HEK293 (cell line): Measurements from ENCODE around the gene DCX.
"Not testable (repeated sequence)": the region's sequence is repeated elsewhere in the genome, so short reads cannot be mapped to it uniquely, and the experiment has no call there.

Experiments used
- CTCF ChIA-PET: fragments of 350-600 bp; formaldehyde crosslinking; extraction: SDS; loops from one replicate; lab custom pipeline; 2021; ENCODE audit warnings: antibody characterized with exemption; lab: Yijun Ruan, JAX
- POLR2A ChIA-PET: fragments of 300-600 bp; formaldehyde crosslinking; extraction: SDS; loops from one replicate; lab custom pipeline; 2020; ENCODE audit warnings: antibody characterized with exemption, inconsistent platforms; lab: Yijun Ruan, JAX
- H3K27ac ChIP-seq: fragments of 200-500 bp; sonication (Bioruptor generic); 2 replicates; pipeline ENCODE4 v1.5.1; 2014; ENCODE audit warnings: low read depth, low read length, control low read depth, inconsistent platforms; ENCODE audit errors: extremely low read depth
- H3K36me3 ChIP-seq, 2 experiments: fragments of 200-500 bp in 1 of 2; sonication (Bioruptor generic) in 1 of 2; 1 replicate in 1 of 2; 2 replicates in 1 of 2; pipeline ENCODE4 v1.5.1; 2014 to 2017; ENCODE audit warnings: inconsistent platforms in 2 of 2, low read length in 2 of 2; ENCODE audit not compliant: control insufficient read depth in 2 of 2, insufficient read depth in 1 of 2
- H3K4me1 ChIP-seq: fragments of 200-500 bp; sonication (Bioruptor generic); 2 replicates; pipeline ENCODE4 v1.5.1; 2014; ENCODE audit warnings: mild to moderate bottlenecking, low read length, inconsistent platforms; ENCODE audit not compliant: control insufficient read depth, insufficient read depth
- H3K4me3 ChIP-seq: 2 replicates; pipeline ENCODE4 v1.5.1; 2011; ENCODE audit warnings: low read depth, mild to moderate bottlenecking, control low read depth, low read length, moderate library complexity
- H3K9me3 ChIP-seq: fragments of 200-500 bp; sonication (Bioruptor generic); 2 replicates; pipeline ENCODE4 v1.5.1; 2014; ENCODE audit warnings: low read depth, low read length, inconsistent platforms; ENCODE audit not compliant: control insufficient read depth, insufficient read depth
- GLI2 ChIP-seq: fragments of 450-650 bp; formaldehyde crosslinking; IDR thresholded peaks from 2 replicates; pipeline ENCODE4; 2017; ENCODE audit warnings: missing biosample characterization, missing genetic modification characterization, low read depth, borderline replicate concordance
- MEIS1 ChIP-seq: sonication (generic); formaldehyde crosslinking; IDR thresholded peaks from 2 replicates; pipeline ENCODE4 v1.8.1; 2022; ENCODE audit warnings: missing genetic modification reagents, mild to moderate bottlenecking, borderline replicate concordance
- ZFP3 ChIP-seq: fragments of 450-650 bp; formaldehyde crosslinking; IDR thresholded peaks from 2 replicates; pipeline ENCODE4 v1.5.1; 2016; ENCODE audit warnings: low read depth, missing biosample characterization, missing genetic modification characterization
- ZNF146 ChIP-seq: fragments of 450-650 bp; formaldehyde crosslinking; IDR thresholded peaks from 2 replicates; pipeline ENCODE4 v1.5.1; 2016; ENCODE audit warnings: missing biosample characterization, missing genetic modification characterization
- ZNF223 ChIP-seq: fragments of 450-650 bp; formaldehyde crosslinking; IDR thresholded peaks from 2 replicates; pipeline ENCODE4 v1.5.1; 2016; ENCODE audit warnings: missing biosample characterization, missing genetic modification characterization
- ZNF292 ChIP-seq: fragments of 450-650 bp; formaldehyde crosslinking; IDR thresholded peaks from 2 replicates; pipeline ENCODE4 v1.5.1; 2016; ENCODE audit warnings: low read depth, missing biosample characterization, missing genetic modification characterization, borderline replicate concordance
- ZNF433 ChIP-seq: fragments of 450-650 bp; formaldehyde crosslinking; IDR thresholded peaks from 2 replicates; pipeline ENCODE4 v1.5.1; 2016; ENCODE audit warnings: missing biosample characterization, missing genetic modification characterization, low read depth
- ZNF610 ChIP-seq: fragments of 450-650 bp; formaldehyde crosslinking; IDR thresholded peaks from 2 replicates; pipeline ENCODE4 v1.5.1; 2016; ENCODE audit warnings: missing biosample characterization, missing genetic modification characterization, borderline replicate concordance
- ZNF837 ChIP-seq: fragments of 450-650 bp; formaldehyde crosslinking; IDR thresholded peaks from 2 replicates; pipeline ENCODE4 v1.5.1; 2016; ENCODE audit warnings: missing biosample characterization, missing genetic modification characterization
- TF ChIP-seq, protein P1 (sequence below): fragments of 450-650 bp; formaldehyde crosslinking; IDR thresholded peaks from 2 replicates; pipeline ENCODE4 v1.5.1; 2017; ENCODE audit warnings: missing biosample characterization, missing genetic modification characterization
- TF ChIP-seq, protein P2 (sequence below): fragments of 450-650 bp; formaldehyde crosslinking; IDR thresholded peaks from 2 replicates; pipeline ENCODE4 v1.5.1; 2016; ENCODE audit warnings: missing biosample characterization, missing genetic modification characterization
- TF ChIP-seq, protein P3 (sequence below): fragments of 450-650 bp; formaldehyde crosslinking; IDR thresholded peaks from 2 replicates; pipeline ENCODE4 v1.5.1; 2016; ENCODE audit warnings: missing biosample characterization, missing genetic modification characterization
- TF ChIP-seq, protein P4 (sequence below): fragments of 450-650 bp; formaldehyde crosslinking; IDR thresholded peaks from 2 replicates; pipeline ENCODE4 v1.5.0; 2017; ENCODE audit warnings: missing biosample characterization, missing genetic modification characterization, borderline replicate concordance
- TF ChIP-seq, protein P5 (sequence below): fragments of 450-650 bp; formaldehyde crosslinking; IDR thresholded peaks from 2 replicates; pipeline ENCODE4 v1.5.1; 2016; ENCODE audit warnings: missing biosample characterization, missing genetic modification characterization

DCX gene

DNA sequence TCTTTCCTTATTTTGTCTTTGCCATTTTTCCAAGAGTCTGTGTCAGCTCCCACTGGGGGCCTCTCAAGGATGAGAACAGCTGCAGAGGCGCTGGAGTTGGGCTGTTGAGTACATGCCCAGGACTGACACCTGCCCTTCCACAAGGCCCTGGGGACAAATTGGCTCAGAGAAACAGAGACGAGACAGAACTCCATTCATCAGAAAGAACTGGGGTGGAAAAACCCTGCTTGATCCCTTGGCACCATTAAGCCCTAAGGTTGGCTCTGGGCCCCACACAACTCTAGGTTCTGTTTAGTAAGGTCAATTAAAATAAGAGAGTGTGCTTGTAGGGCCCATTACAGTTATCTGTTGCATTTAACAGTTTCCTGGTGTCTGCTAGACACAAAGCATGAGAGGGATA lies 63.6 kb downstream of the DCX start (continued):
- no peak for TF ChIP-seq MEIS1 (CRISPR knock-in tag)

DNA sequence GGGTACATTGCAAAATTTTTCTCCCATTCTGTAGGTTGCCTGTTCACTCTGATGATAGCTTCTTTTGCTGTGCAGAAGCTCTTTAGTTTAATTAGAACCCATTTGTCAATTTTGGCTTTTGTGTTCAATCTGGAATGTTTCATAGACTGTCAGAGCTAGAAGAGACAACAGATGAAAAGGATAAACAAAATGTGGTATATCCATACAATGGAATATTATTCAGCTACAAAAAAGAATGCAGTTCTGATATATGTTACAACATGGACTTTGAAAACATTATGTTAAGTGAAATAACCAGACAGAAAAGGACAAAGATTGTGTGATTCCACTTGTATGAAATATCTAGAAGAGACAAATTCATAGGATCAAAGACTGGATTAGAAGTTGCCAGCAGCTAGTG lies 65.8 kb downstream of the DCX start:
- H3K9me3 ChIP-seq, H3K36me3 ChIP-seq, H3K4me1 ChIP-seq, POLR2A ChIA-PET, H3K27ac ChIP-seq, CTCF ChIA-PET, H3K4me3 ChIP-seq: not testable (repeated sequence)

DNA sequence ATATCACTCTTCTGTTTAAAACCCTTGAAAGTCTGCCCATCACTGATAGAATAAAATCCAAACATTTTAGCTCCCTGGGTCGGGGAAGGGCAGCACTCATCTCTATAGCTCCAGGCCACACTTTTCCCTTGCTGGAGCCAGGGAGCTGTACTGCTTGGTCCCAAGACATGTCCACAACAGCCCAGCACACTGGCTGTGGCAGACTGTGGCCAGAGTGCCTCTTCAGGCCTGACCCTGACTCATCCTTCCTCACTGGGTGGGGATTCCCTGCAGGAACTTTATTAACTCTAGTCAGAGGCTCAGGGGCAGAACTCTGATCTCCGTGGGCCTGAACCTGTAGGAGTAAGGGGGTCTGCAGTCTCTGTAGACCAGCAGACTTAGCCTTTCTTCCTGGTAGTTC lies 71.9 kb downstream of the DCX start:
- TF ChIP-seq ZFP3 (tag by site-specific recombination), result no peak
- TF ChIP-seq ZNF610, result no peak
- no peak for TF ChIP-seq ZNF837 (tag by site-specific recombination)
- TF ChIP-seq, protein P1, sequence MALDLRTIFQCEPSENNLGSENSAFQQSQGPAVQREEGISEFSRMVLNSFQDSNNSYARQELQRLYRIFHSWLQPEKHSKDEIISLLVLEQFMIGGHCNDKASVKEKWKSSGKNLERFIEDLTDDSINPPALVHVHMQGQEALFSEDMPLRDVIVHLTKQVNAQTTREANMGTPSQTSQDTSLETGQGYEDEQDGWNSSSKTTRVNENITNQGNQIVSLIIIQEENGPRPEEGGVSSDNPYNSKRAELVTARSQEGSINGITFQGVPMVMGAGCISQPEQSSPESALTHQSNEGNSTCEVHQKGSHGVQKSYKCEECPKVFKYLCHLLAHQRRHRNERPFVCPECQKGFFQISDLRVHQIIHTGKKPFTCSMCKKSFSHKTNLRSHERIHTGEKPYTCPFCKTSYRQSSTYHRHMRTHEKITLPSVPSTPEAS (tag by site-specific recombination), result no peak
- TF ChIP-seq, protein P2, sequence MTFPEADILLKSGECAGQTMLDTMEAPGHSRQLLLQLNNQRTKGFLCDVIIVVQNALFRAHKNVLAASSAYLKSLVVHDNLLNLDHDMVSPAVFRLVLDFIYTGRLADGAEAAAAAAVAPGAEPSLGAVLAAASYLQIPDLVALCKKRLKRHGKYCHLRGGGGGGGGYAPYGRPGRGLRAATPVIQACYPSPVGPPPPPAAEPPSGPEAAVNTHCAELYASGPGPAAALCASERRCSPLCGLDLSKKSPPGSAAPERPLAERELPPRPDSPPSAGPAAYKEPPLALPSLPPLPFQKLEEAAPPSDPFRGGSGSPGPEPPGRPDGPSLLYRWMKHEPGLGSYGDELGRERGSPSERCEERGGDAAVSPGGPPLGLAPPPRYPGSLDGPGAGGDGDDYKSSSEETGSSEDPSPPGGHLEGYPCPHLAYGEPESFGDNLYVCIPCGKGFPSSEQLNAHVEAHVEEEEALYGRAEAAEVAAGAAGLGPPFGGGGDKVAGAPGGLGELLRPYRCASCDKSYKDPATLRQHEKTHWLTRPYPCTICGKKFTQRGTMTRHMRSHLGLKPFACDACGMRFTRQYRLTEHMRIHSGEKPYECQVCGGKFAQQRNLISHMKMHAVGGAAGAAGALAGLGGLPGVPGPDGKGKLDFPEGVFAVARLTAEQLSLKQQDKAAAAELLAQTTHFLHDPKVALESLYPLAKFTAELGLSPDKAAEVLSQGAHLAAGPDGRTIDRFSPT, result no peak
- no peak for TF ChIP-seq GLI2 (tag by site-specific recombination)
- TF ChIP-seq, protein P3, sequence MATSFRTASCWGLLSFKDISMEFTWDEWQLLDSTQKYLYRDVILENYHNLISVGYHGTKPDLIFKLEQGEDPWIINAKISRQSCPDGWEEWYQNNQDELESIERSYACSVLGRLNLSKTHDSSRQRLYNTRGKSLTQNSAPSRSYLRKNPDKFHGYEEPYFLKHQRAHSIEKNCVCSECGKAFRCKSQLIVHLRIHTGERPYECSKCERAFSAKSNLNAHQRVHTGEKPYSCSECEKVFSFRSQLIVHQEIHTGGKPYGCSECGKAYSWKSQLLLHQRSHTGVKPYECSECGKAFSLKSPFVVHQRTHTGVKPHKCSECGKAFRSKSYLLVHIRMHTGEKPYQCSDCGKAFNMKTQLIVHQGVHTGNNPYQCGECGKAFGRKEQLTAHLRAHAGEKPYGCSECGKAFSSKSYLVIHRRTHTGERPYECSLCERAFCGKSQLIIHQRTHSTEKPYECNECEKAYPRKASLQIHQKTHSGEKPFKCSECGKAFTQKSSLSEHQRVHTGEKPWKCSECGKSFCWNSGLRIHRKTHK, result no peak
- TF ChIP-seq ZNF223 (tag by site-specific recombination), result no peak
- TF ChIP-seq MEIS1 (CRISPR knock-in tag), result no peak
- TF ChIP-seq, protein P4, sequence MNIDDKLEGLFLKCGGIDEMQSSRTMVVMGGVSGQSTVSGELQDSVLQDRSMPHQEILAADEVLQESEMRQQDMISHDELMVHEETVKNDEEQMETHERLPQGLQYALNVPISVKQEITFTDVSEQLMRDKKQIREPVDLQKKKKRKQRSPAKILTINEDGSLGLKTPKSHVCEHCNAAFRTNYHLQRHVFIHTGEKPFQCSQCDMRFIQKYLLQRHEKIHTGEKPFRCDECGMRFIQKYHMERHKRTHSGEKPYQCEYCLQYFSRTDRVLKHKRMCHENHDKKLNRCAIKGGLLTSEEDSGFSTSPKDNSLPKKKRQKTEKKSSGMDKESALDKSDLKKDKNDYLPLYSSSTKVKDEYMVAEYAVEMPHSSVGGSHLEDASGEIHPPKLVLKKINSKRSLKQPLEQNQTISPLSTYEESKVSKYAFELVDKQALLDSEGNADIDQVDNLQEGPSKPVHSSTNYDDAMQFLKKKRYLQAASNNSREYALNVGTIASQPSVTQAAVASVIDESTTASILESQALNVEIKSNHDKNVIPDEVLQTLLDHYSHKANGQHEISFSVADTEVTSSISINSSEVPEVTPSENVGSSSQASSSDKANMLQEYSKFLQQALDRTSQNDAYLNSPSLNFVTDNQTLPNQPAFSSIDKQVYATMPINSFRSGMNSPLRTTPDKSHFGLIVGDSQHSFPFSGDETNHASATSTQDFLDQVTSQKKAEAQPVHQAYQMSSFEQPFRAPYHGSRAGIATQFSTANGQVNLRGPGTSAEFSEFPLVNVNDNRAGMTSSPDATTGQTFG (tag by site-specific recombination), result no peak
- TF ChIP-seq ZNF146 (tag by site-specific recombination), result no peak
- TF ChIP-seq, protein P5, sequence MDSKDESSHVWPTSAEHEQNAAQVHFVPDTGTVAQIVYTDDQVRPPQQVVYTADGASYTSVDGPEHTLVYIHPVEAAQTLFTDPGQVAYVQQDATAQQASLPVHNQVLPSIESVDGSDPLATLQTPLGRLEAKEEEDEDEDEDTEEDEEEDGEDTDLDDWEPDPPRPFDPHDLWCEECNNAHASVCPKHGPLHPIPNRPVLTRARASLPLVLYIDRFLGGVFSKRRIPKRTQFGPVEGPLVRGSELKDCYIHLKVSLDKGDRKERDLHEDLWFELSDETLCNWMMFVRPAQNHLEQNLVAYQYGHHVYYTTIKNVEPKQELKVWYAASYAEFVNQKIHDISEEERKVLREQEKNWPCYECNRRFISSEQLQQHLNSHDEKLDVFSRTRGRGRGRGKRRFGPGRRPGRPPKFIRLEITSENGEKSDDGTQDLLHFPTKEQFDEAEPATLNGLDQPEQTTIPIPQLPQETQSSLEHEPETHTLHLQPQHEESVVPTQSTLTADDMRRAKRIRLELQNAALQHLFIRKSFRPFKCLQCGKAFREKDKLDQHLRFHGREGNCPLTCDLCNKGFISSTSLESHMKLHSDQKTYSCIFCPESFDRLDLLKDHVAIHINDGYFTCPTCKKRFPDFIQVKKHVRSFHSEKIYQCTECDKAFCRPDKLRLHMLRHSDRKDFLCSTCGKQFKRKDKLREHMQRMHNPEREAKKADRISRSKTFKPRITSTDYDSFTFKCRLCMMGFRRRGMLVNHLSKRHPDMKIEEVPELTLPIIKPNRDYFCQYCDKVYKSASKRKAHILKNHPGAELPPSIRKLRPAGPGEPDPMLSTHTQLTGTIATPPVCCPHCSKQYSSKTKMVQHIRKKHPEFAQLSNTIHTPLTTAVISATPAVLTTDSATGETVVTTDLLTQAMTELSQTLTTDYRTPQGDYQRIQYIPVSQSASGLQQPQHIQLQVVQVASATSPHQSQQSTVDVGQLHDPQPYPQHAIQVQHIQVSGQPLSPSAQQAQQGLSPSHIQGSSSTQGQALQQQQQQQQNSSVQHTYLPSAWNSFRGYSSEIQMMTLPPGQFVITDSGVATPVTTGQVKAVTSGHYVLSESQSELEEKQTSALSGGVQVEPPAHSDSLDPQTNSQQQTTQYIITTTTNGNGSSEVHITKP (tag by site-specific recombination), result no peak
- TF ChIP-seq ZNF292 (tag by site-specific recombination), result no peak
- TF ChIP-seq ZNF433 (tag by site-specific recombination), result no peak
- ChIA-PET CTCF (interaction anchor here (1.5 kb wide), 1 partner anchor 13 kb away, joined by 5 read pairs; no protein-coding TSS in a partner anchor), POLR2A (no interaction called here)
- H3K4me1 ChIP-seq, result no peaks in the 10 kb centered on the region
- no peak overlapping the region for H3K4me3 ChIP-seq
- H3K36me3 ChIP-seq, result no peaks in the 10 kb centered on the region
- no peak overlapping the region for H3K27ac ChIP-seq
- no peaks in the 10 kb centered on the region for H3K9me3 ChIP-seq
